ENCODE data around the gene ZC3H13. TPM values are rescaled to one million over a fixed set of nuclear protein-coding genes. Genes with fewer than 3 reads are reported as not detected.

Gene ZC3H13
- total RNA-seq, 6 experiments from 2014 or later: 31.8 to 40.1 (median 35.6) TPM

- DNase-seq: no peak
- Mint-ChIP-seq H3K4me1 (ENCODE audit: low read depth) (no peaks in the 10 kb centered on the region), H3K27me3 (ENCODE audit: insufficient read depth) (peaks cover 25% of the 10 kb centered on the region), H3K27ac (no peak overlapping the region), H3K36me3 (ENCODE audit: low read depth) (no peaks in the 10 kb centered on the region), H3K4me3 (no peak overlapping the region), H3K9me3 (no peaks in the 10 kb centered on the region)
- no peak for TF ChIP-seq CTCF (IDR thresholded peaks at IDR 0.05)
These were observed 119.9 kb downstream of the ZC3H13 start for GRCh38 chr13:45932676-45933075.

GRCh38 chr13:45932172-45932571 is 120.4 kb downstream of the ZC3H13 start:
- H3K4me1 Mint-ChIP-seq (ENCODE audit: low read depth): no peaks in the 10 kb centered on the region
- no peaks in the 10 kb centered on the region for H3K9me3 Mint-ChIP-seq
- no peak for TF ChIP-seq CTCF (IDR thresholded peaks at IDR 0.05)
- H3K4me3 Mint-ChIP-seq: no peak overlapping the region
- no peak overlapping the region for H3K27ac Mint-ChIP-seq
- H3K36me3 Mint-ChIP-seq (ENCODE audit: low read depth): no peaks in the 10 kb centered on the region
- H3K27me3 Mint-ChIP-seq (ENCODE audit: insufficient read depth): peaks cover 25% of the 10 kb centered on the region
- no peak for DNase-seq

GRCh38 chr13:45931211-45931610 is 121.3 kb downstream of the ZC3H13 start:
- Mint-ChIP-seq H3K9me3 (no peaks in the 10 kb centered on the region), H3K4me3 (no peak overlapping the region), H3K27me3 (ENCODE audit: insufficient read depth) (peaks cover 20% of the 10 kb centered on the region), H3K4me1 (ENCODE audit: low read depth) (no peaks in the 10 kb centered on the region), H3K36me3 (ENCODE audit: low read depth) (no peaks in the 10 kb centered on the region), H3K27ac (no peak overlapping the region)
- no peak for TF ChIP-seq CTCF (IDR thresholded peaks at IDR 0.05)
- no peak for DNase-seq

GRCh38 chr13:45930177-45930576 is 122.4 kb downstream of the ZC3H13 start:
- H3K27me3 Mint-ChIP-seq (ENCODE audit: insufficient read depth): peaks cover 18% of the 10 kb centered on the region
- no peaks in the 10 kb centered on the region for H3K36me3 Mint-ChIP-seq (ENCODE audit: low read depth)
- no peak overlapping the region for H3K27ac Mint-ChIP-seq
- no peaks in the 10 kb centered on the region for H3K9me3 Mint-ChIP-seq
- no peaks in the 10 kb centered on the region for H3K4me1 Mint-ChIP-seq (ENCODE audit: low read depth)
- H3K4me3 Mint-ChIP-seq: no peak overlapping the region
- no peak for DNase-seq
- no peak for TF ChIP-seq CTCF (IDR thresholded peaks at IDR 0.05)

- Mint-ChIP-seq H3K9me3 (no peaks in the 10 kb centered on the region), H3K27me3 (ENCODE audit: insufficient read depth) (peaks cover 16% of the 10 kb centered on the region), H3K4me3 (no peak overlapping the region), H3K36me3 (ENCODE audit: low read depth) (no peaks in the 10 kb centered on the region), H3K27ac (no peak overlapping the region), H3K4me1 (ENCODE audit: low read depth) (no peaks in the 10 kb centered on the region)
- TF ChIP-seq CTCF (IDR thresholded peaks at IDR 0.05): no peak
- no peak for DNase-seq
These were observed 123.7 kb downstream of the ZC3H13 start for GRCh38 chr13:45928843-45929242.

- TF ChIP-seq CTCF (IDR thresholded peaks at IDR 0.05): no peak
- H3K27ac Mint-ChIP-seq: no peak overlapping the region
- no peak overlapping the region for H3K4me3 Mint-ChIP-seq
- no peaks in the 10 kb centered on the region for H3K4me1 Mint-ChIP-seq (ENCODE audit: low read depth)
- H3K36me3 Mint-ChIP-seq (ENCODE audit: low read depth): no peaks in the 10 kb centered on the region
- peaks cover 13% of the 10 kb centered on the region for H3K27me3 Mint-ChIP-seq (ENCODE audit: insufficient read depth)
- H3K9me3 Mint-ChIP-seq: no peaks in the 10 kb centered on the region
- DNase-seq: no peak
These were observed 124.4 kb downstream of the ZC3H13 start for GRCh38 chr13:45928176-45928575.

All from HFFc6 (cell line).